ENCODE measurements around the gene SARS1. TPM values are rescaled to one million over a fixed set of nuclear protein-coding genes. Genes with fewer than 3 reads are reported as not detected.

Gene SARS1
- total and polyA plus RNA-seq, 2 of the 13 experiments (the other 11 are each of a cell fraction or from before 2014, with no cell fraction given) = 103 to 134 TPM

- TF ChIP-seq CEBPZ (IDR thresholded peaks at IDR 0.05; ENCODE audit: low read length) (no peak), TAF1 (CRISPR knock-in tag; IDR thresholded peaks at IDR 0.05) (peak; percentile 70), ZNF567 (CRISPR knock-in tag; IDR thresholded peaks at IDR 0.05; ENCODE audit: borderline replicate concordance) (no peak), HMG20B (CRISPR knock-in tag; conservative IDR thresholded peaks at IDR 0.05) (peak; percentile 48; the same call in 1 of the 2 replicates), ZNF605 (CRISPR knock-in tag; IDR thresholded peaks at IDR 0.05) (peak; percentile 26; the same call in 1 of the 2 replicates), REST (IDR thresholded peaks at IDR 0.05; ENCODE audit: borderline replicate concordance in 1 of 2, low read depth in 1 of 2, low read length in 2 of 2) (no peak), ZNF337 (CRISPR knock-in tag; IDR thresholded peaks at IDR 0.05; ENCODE audit: borderline replicate concordance, low read depth) (no peak), ZNF574 (CRISPR knock-in tag; IDR thresholded peaks at IDR 0.05) (peak; percentile 68), ZNF326 (CRISPR knock-in tag; IDR thresholded peaks at IDR 0.05; ENCODE audit: borderline replicate concordance) (no peak), AGO1 (IDR thresholded peaks at IDR 0.05; ENCODE audit: low read depth, low read length, poor library complexity, severe bottlenecking) (no peak), ETV6 (CRISPR knock-in tag; conservative IDR thresholded peaks at IDR 0.05) (0 out of 2 replicates have a peak, but pooled peaks have one; percentile 11), SSRP1 (CRISPR knock-in tag; IDR thresholded peaks at IDR 0.05) (no peak), SOX13 (IDR thresholded peaks at IDR 0.05) (no peak), SOX13 (CRISPR knock-in tag; conservative IDR thresholded peaks at IDR 0.05 in 1 of 2, IDR thresholded peaks at IDR 0.05 in 1 of 2) (peak in 1 of 2 experiments; percentile 69; a peak in 2 of 4 replicates), ZNF496 (CRISPR knock-in tag; IDR thresholded peaks at IDR 0.05; ENCODE audit: insufficient replicate concordance) (no peak), NR1H2 (CRISPR knock-in tag; IDR thresholded peaks at IDR 0.05; ENCODE audit: borderline replicate concordance, low read depth) (no peak)
These were observed 61.1 kb downstream of the SARS1 start (continued) for GRCh38 chr1:109274533-109275476.

All from HepG2 (cell line).